Keratinocyte (primary cell): ENCODE data around the gene GLDC.

Source experiments
- CTCF ChIP-seq, 3 experiments: IDR thresholded peaks in 1 of 3; conservative IDR thresholded peaks in 1 of 3; optimal IDR thresholded peaks in 1 of 3; 2 replicates in 2 of 3; 3 replicates in 1 of 3; pipeline versions ENCODE3 to v1.5.1; 2011; ENCODE audit warnings: low read length in 3 of 3, mild to moderate bottlenecking in 3 of 3, moderate library complexity in 2 of 3, control low read depth in 1 of 3, inconsistent platforms in 1 of 3; ENCODE audit not compliant: insufficient read depth in 2 of 3; ENCODE audit errors: extremely low read depth in 1 of 3
- EZH2 ChIP-seq: IDR thresholded peaks from one replicate; pipeline ENCODE4 v1.6.1; 2012; ENCODE audit warnings: inconsistent platforms, mild to moderate bottlenecking, low read length, moderate library complexity

GRCh38 chr9:6502399-6502798 is 143.1 kb downstream of the GLDC start:
- TF ChIP-seq CTCF (optimal IDR thresholded peaks at IDR 0.05 in 1 of 3, IDR thresholded peaks at IDR 0.05 in 1 of 3, conservative IDR thresholded peaks at IDR 0.05 in 1 of 3; ENCODE audit: extremely low read depth in 1 of 3, insufficient read depth in 2 of 3, low read length in 3 of 3) (no peak), EZH2 (no peak)
